ENCODE measurements around the gene PCP4.

Gene PCP4

GRCh38 chr21:39976800-39977199, 109.6 kb downstream of the PCP4 start:
- DNase-seq, result no peak
